GM19351 (cell line): ENCODE data around the gene ATP6AP2.
"Not testable (repeated sequence)": the region's sequence is repeated elsewhere in the genome, so short reads cannot be mapped to it uniquely, and the experiment has no call there.

ENCODE experiments used
- ATAC-seq: cut with Tn5 transposase; IDR thresholded peaks from one replicate; pipeline ENCODE4 v1.9.1; 2021; ENCODE audit warnings: mild to moderate bottlenecking, moderate library complexity; ENCODE audit not compliant: unreplicated experiment

The ATP6AP2 gene

DNA sequence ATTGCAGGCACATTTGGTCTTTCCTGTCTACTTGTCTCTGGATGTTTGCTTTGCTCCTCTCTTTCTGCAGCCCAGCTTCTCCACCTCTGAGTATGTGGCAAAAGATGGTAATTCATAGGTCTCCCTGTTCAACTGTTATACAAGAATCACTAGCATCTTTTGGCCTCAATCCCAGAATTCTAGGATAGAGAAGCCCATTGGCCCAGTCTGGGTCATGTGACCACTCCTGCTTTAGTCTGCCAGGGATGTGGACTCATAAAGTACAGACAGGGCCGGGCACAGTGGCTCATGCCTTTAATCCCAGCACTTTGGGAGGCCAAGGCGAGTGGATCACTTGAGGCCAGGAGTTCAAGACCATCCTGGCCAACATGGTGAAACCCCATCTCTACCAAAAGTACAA, 5.4 kb upstream of the ATP6AP2 start:
- not testable (repeated sequence) for ATAC-seq

DNA sequence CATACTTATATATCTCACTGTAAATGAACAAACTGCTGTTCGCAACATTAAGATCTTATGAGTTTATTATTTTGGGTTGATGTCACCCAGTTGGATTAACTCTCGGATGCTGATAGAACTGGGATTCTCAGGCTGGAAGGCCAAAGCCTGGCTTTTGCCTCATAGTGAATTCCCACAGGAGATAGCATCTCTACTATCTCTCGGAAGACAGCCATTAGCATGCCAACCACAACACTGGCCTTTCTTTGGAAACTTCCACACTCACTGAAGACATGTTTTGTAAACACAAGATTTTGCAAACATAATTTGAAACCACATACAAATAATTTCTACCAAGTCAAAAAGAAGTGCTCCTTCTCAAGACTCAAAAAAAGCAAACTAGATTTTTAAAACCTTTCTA, 4.5 kb upstream of the ATP6AP2 start:
- ATAC-seq = no peak

DNA sequence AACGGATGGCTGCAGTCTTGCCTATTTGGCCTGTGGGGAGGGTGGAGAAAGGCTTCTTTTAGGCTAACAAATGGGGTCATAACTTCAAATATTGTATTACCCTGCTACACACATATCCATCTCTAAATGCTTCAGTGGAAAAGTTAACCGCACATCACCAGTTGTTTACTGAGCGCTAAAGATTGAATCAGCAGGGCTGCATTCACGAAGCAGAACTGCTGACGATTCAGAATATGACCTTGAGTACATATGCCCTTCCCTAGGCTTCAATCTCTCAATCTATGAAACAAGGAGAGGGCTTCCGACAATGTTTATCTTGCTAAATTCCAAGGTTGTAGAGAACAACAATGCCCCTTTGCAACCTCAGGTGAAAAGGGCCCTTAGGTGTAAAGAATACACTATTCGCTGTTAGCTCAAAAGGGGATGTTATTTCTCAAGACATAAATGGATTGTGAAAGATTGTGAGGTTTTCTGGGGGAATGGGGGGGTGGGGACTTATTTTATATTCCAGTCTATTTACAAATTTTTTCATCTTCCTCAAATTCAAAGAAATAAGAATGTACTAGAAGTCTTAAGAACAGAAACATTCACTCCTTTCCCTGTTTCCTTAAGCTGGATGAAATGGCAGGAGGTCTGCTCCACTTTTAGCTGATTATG, 2.6 kb upstream of the ATP6AP2 start:
- ATAC-seq = no peak

DNA sequence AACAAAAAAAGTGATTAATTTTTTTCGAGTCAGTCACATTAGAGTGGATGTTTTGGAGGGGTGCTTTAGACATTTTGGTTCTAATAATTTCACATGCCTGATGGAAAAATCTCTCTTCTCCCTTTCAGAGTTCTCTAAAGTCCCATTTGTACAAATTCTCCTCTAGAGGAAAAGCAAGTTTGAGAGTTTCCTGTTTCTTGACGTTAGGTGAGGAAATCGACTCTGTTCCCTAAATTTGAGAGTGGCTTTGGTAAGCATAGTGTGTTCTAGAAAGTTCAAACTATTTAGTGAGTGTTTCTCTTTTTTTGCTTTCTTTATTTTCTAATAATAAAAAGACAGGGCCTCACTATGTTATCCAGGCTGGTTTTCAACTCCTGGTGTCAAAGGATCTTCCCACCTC, 1.6 kb upstream of the ATP6AP2 start:
- no peak for ATAC-seq

DNA sequence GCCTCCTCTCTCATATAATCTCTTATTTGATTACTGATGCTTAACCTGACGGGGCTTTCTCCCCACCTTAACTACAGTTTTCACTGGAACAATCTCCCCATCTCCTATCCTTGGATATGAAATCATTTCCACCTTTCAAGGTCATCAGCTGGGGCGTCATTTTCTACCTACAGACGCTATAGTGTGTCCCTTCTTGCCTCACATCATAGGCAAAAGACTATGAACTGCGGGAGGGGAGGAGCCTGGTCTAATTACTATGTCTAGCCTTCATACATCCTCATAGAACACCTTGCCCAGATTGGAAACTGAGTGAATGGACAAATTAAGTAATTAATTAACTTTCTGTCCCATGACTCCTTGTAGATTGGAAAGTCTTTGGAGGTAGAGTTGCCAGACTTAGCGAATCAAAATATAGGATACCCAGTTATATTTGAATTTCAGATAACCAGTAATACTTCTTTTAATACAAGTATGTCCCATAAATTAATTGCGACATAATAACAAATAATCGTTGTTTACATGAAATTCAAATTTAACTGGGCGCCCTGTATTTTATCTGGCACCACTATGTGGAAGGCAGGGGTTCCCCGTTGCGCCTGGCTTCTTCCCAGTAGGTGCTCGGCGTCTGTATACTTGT, 752 bp upstream of the ATP6AP2 start:
- ATAC-seq = peak; percentile 44

DNA sequence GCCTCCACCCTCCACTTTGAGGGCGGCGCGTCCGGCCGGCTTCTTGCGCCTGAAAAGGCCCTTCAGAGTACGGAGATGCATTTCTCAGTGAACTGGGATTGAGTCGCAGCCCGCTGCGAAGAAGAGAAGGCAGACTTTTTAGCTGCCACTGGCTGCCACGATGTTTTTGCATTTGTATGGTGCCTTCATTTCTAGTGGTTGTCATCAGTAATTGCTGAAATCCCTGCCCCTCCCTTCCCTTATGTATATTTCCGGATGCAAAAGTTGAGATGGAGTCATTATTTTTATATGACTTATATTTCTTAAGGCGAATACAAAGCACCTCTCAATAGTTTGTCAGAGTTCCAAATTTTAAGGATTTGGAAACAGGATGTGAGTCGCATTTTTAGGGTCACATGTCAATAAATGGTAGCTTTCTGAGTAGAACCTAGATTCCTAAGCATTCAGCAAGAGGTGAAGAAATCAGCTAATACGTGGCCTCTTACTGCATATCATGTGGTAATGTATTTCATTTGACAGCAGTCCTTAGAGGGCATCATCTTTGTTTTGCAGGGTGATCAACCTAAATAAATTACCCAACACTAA, 658 bp downstream of the ATP6AP2 start:
- ATAC-seq = peak; percentile 6

DNA sequence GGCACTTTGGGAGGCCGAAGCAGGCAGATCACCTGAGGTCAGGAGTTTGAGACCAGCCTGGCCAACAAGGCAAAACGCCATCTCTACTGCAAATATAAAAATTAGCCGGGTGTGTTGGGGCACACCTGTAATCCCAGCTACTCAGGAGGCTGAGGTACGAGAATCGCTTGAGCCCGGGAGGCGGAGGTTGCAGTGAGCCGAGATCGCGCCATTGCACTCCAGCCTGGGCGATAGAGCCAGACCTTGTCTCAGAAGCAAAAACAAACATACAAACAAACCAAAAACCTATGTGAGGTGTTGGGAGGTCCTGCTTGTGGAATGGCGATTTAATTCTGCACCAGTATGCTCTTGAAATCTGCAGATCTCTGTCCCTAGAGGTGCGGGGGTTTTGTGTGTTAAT, 1.4 kb downstream of the ATP6AP2 start:
- ATAC-seq = not testable (repeated sequence)

DNA sequence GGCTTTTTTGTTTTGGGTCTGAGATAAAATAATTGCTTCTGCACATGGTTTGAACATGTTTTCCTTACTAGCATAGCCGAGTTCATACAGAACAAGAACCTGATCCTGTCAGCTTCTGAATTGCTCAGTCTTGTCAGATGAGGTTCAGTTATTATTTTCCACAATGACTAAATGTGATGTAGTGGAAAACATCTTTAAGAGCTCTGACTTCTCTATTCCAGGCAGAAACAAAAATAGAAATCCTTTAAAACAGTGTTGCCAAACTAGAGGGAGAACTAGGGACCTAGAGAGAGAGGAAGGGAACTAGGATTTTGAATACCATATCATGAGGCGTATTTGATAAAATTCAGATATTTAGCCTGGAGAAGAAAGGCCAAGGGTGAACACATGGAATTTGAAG, 2.0 kb downstream of the ATP6AP2 start:
- no peak for ATAC-seq

DNA sequence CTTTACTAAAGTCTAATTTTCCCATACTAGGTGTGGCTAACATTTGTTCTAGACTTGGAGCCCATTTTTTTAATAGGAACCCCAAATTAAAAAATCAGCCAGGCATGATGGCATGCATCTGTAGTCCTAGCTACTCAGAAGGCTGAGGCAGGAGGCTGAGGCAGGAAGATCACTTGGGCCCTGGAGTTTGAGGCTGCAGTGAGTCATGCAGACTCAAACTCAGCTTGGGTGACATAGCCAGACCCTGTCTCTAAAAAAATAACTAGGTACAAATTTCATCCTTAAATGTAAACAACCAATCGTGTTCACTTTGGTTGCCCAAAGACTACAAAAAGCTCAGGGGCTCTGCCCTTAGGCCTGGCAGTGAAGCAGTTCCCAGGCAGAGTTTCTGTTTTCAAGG, 6.9 kb downstream of the ATP6AP2 start:
- ATAC-seq = not testable (repeated sequence)

DNA sequence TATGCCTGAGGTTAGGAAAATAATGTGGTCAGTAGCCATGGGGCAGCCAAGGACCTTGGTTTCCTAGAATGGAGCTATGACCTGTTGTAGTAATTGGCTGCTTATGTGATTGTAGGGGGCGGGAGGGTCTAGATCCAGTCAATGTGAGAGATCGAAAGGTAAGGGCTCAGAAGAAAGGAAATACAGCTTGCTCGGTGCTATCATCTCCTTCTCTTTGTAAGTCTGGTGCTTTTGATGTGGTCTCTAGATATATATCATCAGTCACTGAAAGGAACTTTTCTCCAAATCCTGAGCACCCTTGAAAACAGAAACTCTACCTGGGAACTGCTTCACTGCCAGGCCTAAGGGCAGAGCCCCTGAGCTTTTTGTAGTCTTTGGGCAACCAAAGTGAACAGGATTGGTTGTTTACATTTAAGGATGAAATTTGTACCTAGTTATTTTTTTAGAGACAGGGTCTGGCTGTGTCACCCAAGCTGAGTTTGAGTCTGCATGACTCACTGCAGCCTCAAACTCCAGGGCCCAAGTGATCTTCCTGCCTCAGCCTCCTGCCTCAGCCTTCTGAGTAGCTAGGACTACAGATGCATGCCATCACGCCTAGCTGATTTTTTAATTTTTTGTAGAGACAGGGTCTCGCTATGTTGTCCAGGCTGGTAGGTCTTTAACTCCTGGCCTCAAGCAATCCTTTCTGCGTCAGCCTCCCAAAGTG, 9.0 kb downstream of the ATP6AP2 start:
- not testable (repeated sequence) for ATAC-seq

DNA sequence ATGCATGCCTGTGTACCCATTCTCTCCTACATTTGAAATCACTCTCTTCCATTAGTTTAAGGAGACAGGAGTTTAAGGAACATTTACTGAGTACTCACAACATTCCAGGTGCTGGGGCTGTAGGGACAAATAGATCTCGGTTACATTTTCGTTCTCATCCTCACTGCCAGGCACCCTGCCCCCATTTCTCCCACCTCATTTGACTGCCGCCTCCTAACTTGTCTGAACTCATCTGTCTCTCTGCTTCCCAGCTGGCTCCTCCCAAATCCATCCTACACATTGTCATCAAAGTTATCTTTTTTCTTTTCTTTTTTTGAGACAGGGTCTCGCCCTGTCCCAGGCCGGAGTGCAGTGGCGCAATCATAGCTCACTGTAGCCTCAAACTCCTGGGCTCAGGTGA, 22.7 kb downstream of the ATP6AP2 start:
- ATAC-seq = no peak

DNA sequence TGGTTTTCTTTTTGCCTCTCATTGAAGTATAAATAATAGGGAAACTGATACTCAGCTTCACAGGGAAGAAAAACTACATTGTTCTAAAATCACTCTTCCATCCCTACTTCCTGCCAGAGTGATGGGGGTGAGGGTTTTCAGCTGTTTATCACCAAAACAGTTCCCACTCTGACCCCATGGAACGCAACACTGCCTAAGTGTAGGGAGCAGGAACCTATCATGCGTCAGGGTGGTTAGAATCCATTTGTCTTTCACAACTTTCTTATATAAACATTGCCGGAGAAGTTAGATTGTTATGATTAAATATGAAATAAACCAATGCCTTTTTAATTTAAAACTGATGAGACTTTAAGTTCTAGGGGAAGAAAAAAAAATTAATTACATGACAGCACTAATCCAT, 26.6 kb downstream of the ATP6AP2 start:
- no peak for ATAC-seq

DNA sequence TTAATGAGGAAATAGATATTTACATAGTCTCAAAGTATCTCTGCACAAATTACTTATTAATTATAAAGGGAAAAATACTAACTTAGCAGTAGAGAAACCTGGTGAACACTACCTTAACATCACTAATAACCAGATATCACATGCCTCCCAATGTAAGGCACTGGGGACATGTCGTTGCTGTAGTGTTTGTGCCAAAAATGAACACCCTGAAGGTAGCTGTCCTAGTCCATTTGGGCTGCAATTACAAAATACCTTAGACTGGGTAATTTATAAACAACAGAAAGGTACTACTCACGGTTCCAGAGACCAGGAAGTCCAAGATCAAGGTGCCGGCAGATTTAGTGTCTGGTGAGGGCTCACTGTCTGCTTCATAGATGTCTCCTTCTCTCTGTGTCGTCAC, 31.7 kb downstream of the ATP6AP2 start:
- ATAC-seq = no peak

DNA sequence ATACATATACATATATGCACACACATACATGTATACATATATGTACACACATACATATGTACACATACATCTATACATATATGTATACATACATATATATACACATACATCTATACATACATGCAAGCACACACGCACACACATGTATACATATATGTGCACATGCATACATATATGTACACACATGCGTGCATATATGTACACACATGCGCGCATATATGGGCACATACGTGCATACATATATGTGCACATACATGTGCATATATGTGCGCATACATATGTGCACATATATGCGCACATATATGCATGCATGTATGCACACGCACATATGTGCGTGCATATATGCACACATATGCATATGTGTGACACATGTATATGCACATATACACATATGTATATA, 35.2 kb downstream of the ATP6AP2 start:
- no peak for ATAC-seq

DNA sequence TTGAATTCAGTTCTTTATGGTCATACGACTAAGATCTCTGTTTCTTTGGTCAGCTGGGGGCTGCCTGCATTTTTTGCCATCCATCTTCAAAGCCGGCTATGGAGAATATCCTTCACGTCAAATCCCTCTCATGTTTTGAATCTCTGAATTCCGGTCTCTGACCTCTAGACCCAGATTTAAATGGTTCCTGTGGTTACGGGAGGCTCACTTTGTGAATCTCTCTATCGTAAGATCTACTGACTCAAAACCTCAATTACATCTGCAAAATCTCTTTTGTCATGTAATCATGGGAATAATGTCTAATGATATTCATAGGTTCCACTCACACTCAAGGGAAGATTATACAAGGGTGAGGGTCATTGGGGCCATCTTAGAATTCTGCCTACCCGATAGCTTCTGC, 36.8 kb downstream of the ATP6AP2 start:
- ATAC-seq = no peak

DNA sequence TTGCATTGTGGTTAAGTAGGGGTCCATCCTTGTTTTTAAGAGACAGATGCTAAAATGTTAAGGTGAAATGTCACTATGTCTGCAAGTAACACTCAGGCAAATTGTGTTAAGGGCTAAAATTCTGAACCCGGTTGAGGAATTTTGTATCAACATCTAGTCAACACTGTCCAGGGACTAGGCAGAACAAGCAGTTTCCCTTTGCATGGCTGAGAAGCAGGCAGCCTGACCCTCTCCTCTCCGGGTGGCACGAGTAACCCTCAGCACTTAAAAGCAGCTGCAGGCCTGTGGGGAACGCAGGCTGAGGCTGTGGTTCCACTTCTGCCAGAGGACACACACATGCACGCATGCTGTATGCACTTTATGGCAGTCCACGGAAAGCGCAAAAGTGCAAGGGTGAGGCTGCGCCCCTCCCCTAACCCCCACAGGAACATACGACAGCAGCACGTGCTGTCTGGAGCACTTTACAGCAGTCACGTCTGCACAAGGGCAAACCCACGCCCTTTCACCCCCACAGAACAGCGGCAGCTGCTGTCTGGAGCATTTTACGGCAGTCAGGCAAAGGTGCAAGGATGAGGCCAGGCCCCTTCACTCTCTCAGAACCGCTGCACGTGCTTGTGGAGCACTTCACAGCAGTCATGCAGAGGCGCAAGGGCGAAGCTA, 41.8 kb downstream of the ATP6AP2 start:
- no peak for ATAC-seq

DNA sequence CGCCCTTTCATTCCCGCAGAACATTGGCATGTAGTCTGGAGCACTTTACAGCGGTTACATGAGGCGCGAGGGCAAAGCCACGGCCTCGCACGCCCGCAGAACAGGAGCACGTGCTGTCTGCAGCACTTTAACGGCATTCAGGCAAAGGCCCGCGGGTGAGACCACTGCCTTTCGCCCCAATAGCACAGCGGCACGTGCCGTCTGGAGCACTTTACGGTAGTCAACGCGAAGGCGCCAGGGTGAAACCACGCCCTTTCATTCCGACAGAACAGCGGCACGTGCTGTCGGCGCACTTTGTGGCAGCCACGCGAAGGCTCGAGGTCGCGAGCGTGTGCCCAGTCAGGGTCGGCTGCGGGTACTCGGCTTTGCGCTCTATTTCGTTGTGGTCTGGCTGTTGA, 42.4 kb downstream of the ATP6AP2 start, which contains the start of gene MPC1L:
MPC1L (plus strand) TSS at position 290 of the 398 bp plus-strand sequence. CDS start 138 bp downstream, outside the sequence.
- no peak for ATAC-seq

DNA sequence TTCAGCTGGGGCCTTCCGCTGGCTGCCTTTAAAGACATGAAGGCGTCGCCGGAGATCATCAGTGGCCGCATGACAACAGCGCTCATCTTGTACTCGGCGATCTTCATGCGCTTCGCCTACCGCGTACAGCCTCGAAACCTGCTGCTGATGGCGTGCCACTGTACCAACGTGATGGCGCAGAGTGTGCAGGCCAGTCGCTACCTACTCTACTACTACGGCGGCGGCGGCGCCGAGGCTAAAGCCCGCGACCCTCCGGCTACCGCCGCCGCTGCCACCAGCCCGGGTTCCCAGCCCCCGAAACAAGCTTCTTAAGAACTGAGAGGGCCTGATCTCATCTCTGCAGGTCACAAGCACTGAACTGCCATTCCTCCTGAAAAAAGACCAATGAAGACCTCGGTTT, 42.9 kb downstream of the ATP6AP2 start:
- ATAC-seq = no peak

DNA sequence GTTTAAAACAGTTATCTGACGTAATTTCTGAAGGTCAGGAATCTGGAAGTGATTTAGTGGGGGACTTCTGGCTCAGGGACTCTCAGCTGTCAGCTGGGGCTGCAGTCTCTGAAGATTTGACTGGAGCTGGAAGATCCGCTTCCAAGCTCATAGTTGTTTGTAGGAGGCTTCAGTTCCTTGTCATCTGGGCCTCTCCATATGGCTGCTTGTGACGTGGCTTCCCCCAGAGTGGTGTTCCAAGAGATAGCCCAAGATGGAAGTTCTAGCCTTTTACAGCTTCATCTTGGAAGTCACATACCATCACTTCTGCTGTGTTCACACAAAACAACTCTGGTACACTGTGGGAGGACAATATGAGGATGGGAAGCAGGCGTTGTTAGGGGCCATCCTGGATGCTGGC, 44.5 kb downstream of the ATP6AP2 start:
- no peak for ATAC-seq

DNA sequence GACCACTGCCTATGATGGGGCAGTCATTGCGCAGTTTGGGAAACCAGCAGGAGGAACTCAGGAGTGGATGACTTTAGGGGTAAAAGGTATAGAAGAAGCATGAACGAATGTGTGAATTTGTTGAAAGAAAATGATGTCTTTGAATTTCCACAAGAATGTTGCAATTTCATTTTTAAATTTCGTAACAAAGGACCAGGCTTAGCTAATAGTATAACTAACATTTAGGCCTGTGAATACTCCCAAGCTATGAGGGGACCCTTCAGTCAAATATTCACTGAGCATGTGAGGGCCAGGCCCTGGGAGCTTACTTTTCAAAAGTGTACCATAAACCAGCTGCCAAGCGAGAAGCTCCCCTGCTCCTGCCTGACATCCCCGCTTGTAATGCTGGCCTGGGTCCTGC, 47.7 kb downstream of the ATP6AP2 start:
- ATAC-seq = no peak

DNA sequence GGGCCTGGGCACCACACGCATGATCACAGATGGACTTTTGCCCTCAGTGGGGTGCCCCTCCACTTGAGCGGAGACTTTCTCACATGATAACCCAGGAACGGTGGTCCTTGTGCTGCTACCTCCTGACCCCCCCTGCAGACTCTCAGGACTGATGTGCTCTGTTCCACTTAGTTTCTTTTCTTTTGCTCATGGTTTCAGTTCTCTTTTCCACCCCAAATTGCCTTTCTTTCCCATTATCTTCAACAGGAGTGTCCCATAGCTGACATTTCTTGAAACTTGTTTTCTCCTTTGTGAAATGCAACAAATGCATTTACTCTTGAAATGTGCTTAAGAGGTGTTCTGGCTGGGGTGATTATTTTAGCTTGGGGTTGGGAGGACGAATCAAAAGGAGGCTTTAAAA, 51.4 kb downstream of the ATP6AP2 start:
- no peak for ATAC-seq
